ENCODE measurements around the gene PI4K2B.
"Not testable (repeated sequence)": the region's sequence is repeated elsewhere in the genome, so short reads cannot be mapped to it uniquely, and the experiment has no call there.

PI4K2B gene

GRCh38 chr4:25233737-25234389, at the start of gene PI4K2B:
PI4K2B (plus strand) TSS chr4:25234033; CDS start chr4:25234164, 131 bp downstream.
- DNase-seq (ENCODE audit: low read depth): peak; percentile 43

- no peak for DNase-seq (ENCODE audit: low read depth)
Measured at GRCh38 chr4:25184056-25184455, 49.8 kb upstream of the PI4K2B start.

- no peak for DNase-seq (ENCODE audit: low read depth)
Measured at GRCh38 chr4:25190407-25190806, 43.4 kb upstream of the PI4K2B start.

- no peak for DNase-seq (ENCODE audit: low read depth)
Measured at GRCh38 chr4:25198713-25199112, 35.1 kb upstream of the PI4K2B start.

- no peak for DNase-seq (ENCODE audit: low read depth)
Measured at GRCh38 chr4:25207997-25208396, 25.8 kb upstream of the PI4K2B start.

GRCh38 chr4:25209702-25210101, 24.1 kb upstream of the PI4K2B start:
- DNase-seq (ENCODE audit: low read depth): no peak

GRCh38 chr4:25211721-25212120, 22.1 kb upstream of the PI4K2B start:
- no peak for DNase-seq (ENCODE audit: low read depth)

- no peak for DNase-seq (ENCODE audit: low read depth)
Measured at GRCh38 chr4:25212822-25213221, 21.0 kb upstream of the PI4K2B start.

GRCh38 chr4:25213347-25213979, 20.4 kb upstream of the PI4K2B start:
- no peak for DNase-seq (ENCODE audit: low read depth)

- not testable (repeated sequence) for DNase-seq (ENCODE audit: low read depth)
Measured at GRCh38 chr4:25214750-25215149, 19.1 kb upstream of the PI4K2B start.

GRCh38 chr4:25215511-25215910, 18.3 kb upstream of the PI4K2B start:
- no peak for DNase-seq (ENCODE audit: low read depth)

- DNase-seq (ENCODE audit: low read depth): no peak
Measured at GRCh38 chr4:25221377-25221776, 12.5 kb upstream of the PI4K2B start.

- DNase-seq (ENCODE audit: low read depth): no peak
Measured at GRCh38 chr4:25223802-25224375, 9.9 kb upstream of the PI4K2B start.

- no peak for DNase-seq (ENCODE audit: low read depth)
Measured at GRCh38 chr4:25229804-25230203, 4.0 kb upstream of the PI4K2B start.

- DNase-seq (ENCODE audit: low read depth): no peak
Measured at GRCh38 chr4:25233194-25233593, 639 bp upstream of the PI4K2B start.

- peak; percentile 68 for DNase-seq (ENCODE audit: low read depth)
Measured at GRCh38 chr4:25234390-25235370, 847 bp downstream of the PI4K2B start.

GRCh38 chr4:25235401-25235800, 1.6 kb downstream of the PI4K2B start:
- DNase-seq (ENCODE audit: low read depth): no peak

- not testable (repeated sequence) for DNase-seq (ENCODE audit: low read depth)
Measured at GRCh38 chr4:25236030-25236429, 2.2 kb downstream of the PI4K2B start.

GRCh38 chr4:25236971-25237370, 3.1 kb downstream of the PI4K2B start:
- no peak for DNase-seq (ENCODE audit: low read depth)

- no peak for DNase-seq (ENCODE audit: low read depth)
Measured at GRCh38 chr4:25238052-25238451, 4.2 kb downstream of the PI4K2B start.

GRCh38 chr4:25239528-25239927, 5.7 kb downstream of the PI4K2B start:
- not testable (repeated sequence) for DNase-seq (ENCODE audit: low read depth)

GRCh38 chr4:25240754-25241210, 6.9 kb downstream of the PI4K2B start:
- not testable (repeated sequence) for DNase-seq (ENCODE audit: low read depth)

Measured in HS-27A (cell line).